Gastroesophageal sphincter (tissue), 4 donors: Measurements from ENCODE around the gene PDE8B. TPM values are rescaled to one million over a fixed set of nuclear protein-coding genes. Genes with fewer than 3 reads are reported as not detected.
A peak's percentile ranks its signal among the peaks of the same experiment; 100 is the strongest.

ENCODE experiments used
- ATAC-seq: fragments of 150-250 bp; one replicate; pipeline ENCODE4 v1.9.1; 2016; ENCODE audit warnings: mild to moderate bottlenecking, moderate library complexity
- H3K27ac ChIP-seq, 4 donors: fragments of 200-600 bp; sonication (generic) in 3 of 4; 1 replicate in 3 of 4; 2 replicates in 1 of 4; pipeline ENCODE4 v1.5.1; 2016 to 2019
- H3K27me3 ChIP-seq: fragments of 200-600 bp; sonication (generic); one replicate; pipeline ENCODE4 v1.5.1; 2019
- H3K36me3 ChIP-seq, 2 donors: fragments of 200-600 bp; sonication (generic); one replicate each; pipeline ENCODE4 v1.5.1; 2019; ENCODE audit warnings: control low read depth in 1 of 2
- H3K4me1 ChIP-seq, 3 donors: fragments of 200-600 bp; sonication (generic); 1 replicate in 2 of 3; 2 replicates in 1 of 3; pipeline ENCODE4 v1.5.1; 2016 to 2019; ENCODE audit warnings: control low read depth in 2 of 3
- H3K4me3 ChIP-seq, 2 donors: fragments of 200-600 bp; sonication (generic); one replicate each; pipeline ENCODE4 v1.5.1; 2019; ENCODE audit warnings: mild to moderate bottlenecking in 1 of 2, moderate library complexity in 1 of 2
- H3K9me3 ChIP-seq, 3 donors: fragments of 200-600 bp; sonication (generic); one replicate each; pipeline ENCODE4 v1.5.1; 2017 to 2019; ENCODE audit warnings: control low read depth in 2 of 3
- CTCF ChIP-seq, 4 experiments: fragments of 200-600 bp in 2 of 4; fragments of 450-650 bp in 2 of 4; sonication (generic) in 1 of 4; IDR thresholded peaks; one replicate each; pipeline ENCODE4 v1.5.1; 2017 to 2019; ENCODE audit warnings: antibody characterized with exemption in 4 of 4, mild to moderate bottlenecking in 2 of 4, moderate library complexity in 2 of 4
- EP300 ChIP-seq: sonication (generic); formaldehyde crosslinking; IDR thresholded peaks from one replicate; pipeline ENCODE4 v1.6.1; 2017; ENCODE audit warnings: antibody characterized with exemption, mild to moderate bottlenecking
- POLR2A ChIP-seq, 2 donors: fragments of 450-650 bp; IDR thresholded peaks; one replicate each; pipeline ENCODE4 v1.6.1; 2017; ENCODE audit warnings: antibody characterized with exemption in 2 of 2, mild to moderate bottlenecking in 2 of 2, moderate library complexity in 1 of 2
- POLR2AphosphoS5 ChIP-seq: sonication (generic); formaldehyde crosslinking; IDR thresholded peaks from one replicate; pipeline ENCODE4 v1.6.1; 2017; ENCODE audit warnings: antibody characterized with exemption
- WGBS, 2 donors: methylation state at CpG; one replicate each; pipeline ENCODE4 v1.1.5; 2018; ENCODE audit warnings: low coverage in 1 of 2; 5-methylcytosine and 5-hydroxymethylcytosine counted together
- total RNA-seq, 4 donors: library from RNA; depleted of rRNA; stranded (reverse); fragments of >200 nt; gene quantifications; one replicate each; pipeline ENCODE4 v1.1.0, GENCODE V29; 2016

Gene PDE8B
- total RNA-seq, 4 donors from 2014 or later: 0.96 to 11.0 (median 2.3) TPM

- no peaks in the 10 kb centered on the region for H3K36me3 ChIP-seq
- peaks cover 28% of the 10 kb centered on the region for H3K27me3 ChIP-seq
- H3K27ac ChIP-seq: no peak overlapping the region
- peak; percentile 12 for ATAC-seq
- TF ChIP-seq CTCF (IDR thresholded peaks at IDR 0.05) (no peak), POLR2A (IDR thresholded peaks at IDR 0.05) (no peak), EP300 (no peak), POLR2AphosphoS5 (no peak)
- 0% methylated on average over 18 of the region's 69 CpGs; no CpG with 5 or more reads in 1 of the 2 donors for WGBS, 2 donors
- peaks cover 0 to 21% (median 0%) of the 10 kb centered on the region in 3 donors for H3K4me1 ChIP-seq
- H3K9me3 ChIP-seq: peaks cover 0 to 11% (median 0%) of the 10 kb centered on the region in 3 donors
- peak overlapping the region; percentile 19 to 55 for H3K4me3 ChIP-seq
Measured at GRCh38 chr5:77180167-77181081, 30.1 kb upstream of the PDE8B start.

- H3K36me3 ChIP-seq: no peaks in the 10 kb centered on the region
- TF ChIP-seq CTCF (IDR thresholded peaks at IDR 0.05): no peak
- TF ChIP-seq EP300: no peak
- no peak for TF ChIP-seq POLR2A (IDR thresholded peaks at IDR 0.05)
- no peak overlapping the region for H3K4me3 ChIP-seq
- H3K4me1 ChIP-seq: peaks cover 0 to 21% (median 0%) of the 10 kb centered on the region in 3 donors
- no peak overlapping the region for H3K27ac ChIP-seq
- peaks cover 28% of the 10 kb centered on the region for H3K27me3 ChIP-seq
- peaks cover 0 to 11% (median 0%) of the 10 kb centered on the region in 3 donors for H3K9me3 ChIP-seq
- WGBS, 2 donors: 20 to 28% methylated on average over 10 to 13 of the region's 15 CpGs
- peak; percentile 13 for ATAC-seq
Measured at GRCh38 chr5:77181173-77181572, 29.3 kb upstream of the PDE8B start.

GRCh38 chr5:77181596-77182304 is 28.7 kb upstream of the PDE8B start:
- 66 to 71% methylated on average over 6 to 7 of the region's 15 CpGs for WGBS, 2 donors
- peak; percentile 26 for ATAC-seq
- Histone ChIP-seq H3K9me3 (peaks cover 0 to 11% (median 0%) of the 10 kb centered on the region in 3 donors), H3K36me3 (no peaks in the 10 kb centered on the region), H3K27me3 (peaks cover 28% of the 10 kb centered on the region), H3K4me3 (no peak overlapping the region), H3K27ac (no peak overlapping the region), H3K4me1 (peaks cover 0 to 21% (median 0%) of the 10 kb centered on the region in 3 donors)
- TF ChIP-seq CTCF (IDR thresholded peaks at IDR 0.05) (no peak), POLR2AphosphoS5 (peak; percentile 48), POLR2A (IDR thresholded peaks at IDR 0.05) (no peak), EP300 (no peak)

- Histone ChIP-seq H3K36me3 (no peaks in the 10 kb centered on the region), H3K4me3 (no peak overlapping the region), H3K27me3 (peaks cover 28% of the 10 kb centered on the region), H3K27ac (no peak overlapping the region), H3K9me3 (peaks cover 0 to 11% (median 0%) of the 10 kb centered on the region in 3 donors), H3K4me1 (peaks cover 0 to 21% (median 0%) of the 10 kb centered on the region in 3 donors)
- 88 to 100% methylated on average over 1 of the region's 1 CpG for WGBS, 2 donors
- no peak for ATAC-seq
- TF ChIP-seq CTCF (IDR thresholded peaks at IDR 0.05): no peak
- TF ChIP-seq POLR2AphosphoS5: no peak
- no peak for TF ChIP-seq POLR2A (IDR thresholded peaks at IDR 0.05)
- TF ChIP-seq EP300: no peak
Measured at GRCh38 chr5:77182367-77182766, 28.1 kb upstream of the PDE8B start.
